Caco-2 (cell line): ENCODE data around the gene RNU4-1. TPM values are rescaled to one million over a fixed set of nuclear protein-coding genes. Genes with fewer than 3 reads are reported as not detected.

ENCODE experiments used
- BruUV-seq: library from RNA; stranded (reverse); fragments of 400-500 nt; replicated peaks from 2 replicates; lab custom pipeline; 2021; lab: Mats Ljungman, UMichigan
- CTCF ChIA-PET: fragments of 300-600 bp; sonication (Branson Sonifier 250); formaldehyde crosslinking; loops from one replicate; lab custom pipeline; 2022; ENCODE audit warnings: antibody characterized with exemption; lab: Charles Lee
- POLR2A ChIA-PET: fragments of 300-600 bp; sonication (Branson Sonifier 250); formaldehyde crosslinking; loops from one replicate; lab custom pipeline; 2022; ENCODE audit warnings: antibody characterized with exemption; lab: Charles Lee
- DNase-seq, 2 experiments: peaks; one replicate each; pipeline versions ENCODE4 v3.0.0 to v3.0.0-alpha.2; 2020 to 2022
- H3K27me3 ChIP-seq: replicated peaks from 2 replicates; pipeline ENCODE4 v1.6.0; 2011; ENCODE audit warnings: low read length; ENCODE audit not compliant: control insufficient read depth, insufficient read depth
- H3K36me3 ChIP-seq: 2 replicates; pipeline ENCODE4 v1.5.1; 2011; ENCODE audit warnings: low read length; ENCODE audit not compliant: control insufficient read depth, insufficient read depth
- H3K4me1 ChIP-seq: fragments of 250-450 bp; sonication (Bioruptor Pico); 2 replicates; pipeline ENCODE4 v1.5.1; 2020; ENCODE audit warnings: mild to moderate bottlenecking
- H3K4me3 ChIP-seq: 2 replicates; pipeline ENCODE4 v1.5.1; 2011; ENCODE audit warnings: low read depth, mild to moderate bottlenecking, control low read depth, low read length
- H3K9me3 ChIP-seq: fragments of 250-450 bp; sonication (Bioruptor Pico); 2 replicates; pipeline ENCODE4 v1.5.1; 2020; ENCODE audit warnings: mild to moderate bottlenecking, moderate library complexity
- H3K27ac Mint-ChIP-seq: one replicate; pipeline ENCODE4 v1.8.0; 2022; ENCODE audit warnings: mixed read lengths; ENCODE audit not compliant: unreplicated experiment
- H3K27me3 Mint-ChIP-seq: one replicate; pipeline ENCODE4 v1.8.0; 2022; ENCODE audit warnings: mixed read lengths; ENCODE audit not compliant: insufficient read depth, unreplicated experiment
- H3K36me3 Mint-ChIP-seq: one replicate; pipeline ENCODE4 v1.8.0; 2022; ENCODE audit warnings: mild to moderate bottlenecking, mixed read lengths; ENCODE audit not compliant: insufficient read depth, unreplicated experiment
- H3K4me1 Mint-ChIP-seq: one replicate; pipeline ENCODE4 v1.8.0; 2022; ENCODE audit warnings: low read depth, mixed read lengths; ENCODE audit not compliant: unreplicated experiment
- H3K4me3 Mint-ChIP-seq: one replicate; pipeline ENCODE4 v1.8.0; 2022; ENCODE audit warnings: mild to moderate bottlenecking, moderate library complexity, mixed read lengths; ENCODE audit not compliant: unreplicated experiment
- H3K9me3 Mint-ChIP-seq: one replicate; pipeline ENCODE4 v1.8.0; 2022; ENCODE audit warnings: mixed read lengths; ENCODE audit not compliant: unreplicated experiment
- intact Hi-C: fragments of 100-400 bp; cut with micrococcal nuclease; formaldehyde crosslinking; loops from one replicate; pipeline ENCODE4 v1.10.0; 2022; ENCODE audit not compliant: unreplicated experiment
- total RNA-seq: library from RNA; stranded (reverse); gene quantifications from 2 replicates; pipeline ENCODE4 v1.2.3, GENCODE V29; 2022
- TF ChIP-seq, protein P1 (sequence below), 2 experiments: fragments of 200-600 bp in 1 of 2; IDR thresholded peaks; 1 replicate in 1 of 2; 2 replicates in 1 of 2; pipeline versions ENCODE4 v1.5.1 to v1.8.0; 2011 to 2022; ENCODE audit warnings: antibody characterized with exemption in 1 of 2, control low read depth in 1 of 2, inconsistent platforms in 1 of 2, low read depth in 1 of 2, low read length in 1 of 2, mild to moderate bottlenecking in 1 of 2, moderate library complexity in 1 of 2; ENCODE audit not compliant: insufficient read depth in 1 of 2, severe bottlenecking in 1 of 2, unreplicated experiment in 1 of 2

Gene RNU4-1
- total RNA-seq, 1 experiment from 2014 or later: 3,645 TPM

DNA sequence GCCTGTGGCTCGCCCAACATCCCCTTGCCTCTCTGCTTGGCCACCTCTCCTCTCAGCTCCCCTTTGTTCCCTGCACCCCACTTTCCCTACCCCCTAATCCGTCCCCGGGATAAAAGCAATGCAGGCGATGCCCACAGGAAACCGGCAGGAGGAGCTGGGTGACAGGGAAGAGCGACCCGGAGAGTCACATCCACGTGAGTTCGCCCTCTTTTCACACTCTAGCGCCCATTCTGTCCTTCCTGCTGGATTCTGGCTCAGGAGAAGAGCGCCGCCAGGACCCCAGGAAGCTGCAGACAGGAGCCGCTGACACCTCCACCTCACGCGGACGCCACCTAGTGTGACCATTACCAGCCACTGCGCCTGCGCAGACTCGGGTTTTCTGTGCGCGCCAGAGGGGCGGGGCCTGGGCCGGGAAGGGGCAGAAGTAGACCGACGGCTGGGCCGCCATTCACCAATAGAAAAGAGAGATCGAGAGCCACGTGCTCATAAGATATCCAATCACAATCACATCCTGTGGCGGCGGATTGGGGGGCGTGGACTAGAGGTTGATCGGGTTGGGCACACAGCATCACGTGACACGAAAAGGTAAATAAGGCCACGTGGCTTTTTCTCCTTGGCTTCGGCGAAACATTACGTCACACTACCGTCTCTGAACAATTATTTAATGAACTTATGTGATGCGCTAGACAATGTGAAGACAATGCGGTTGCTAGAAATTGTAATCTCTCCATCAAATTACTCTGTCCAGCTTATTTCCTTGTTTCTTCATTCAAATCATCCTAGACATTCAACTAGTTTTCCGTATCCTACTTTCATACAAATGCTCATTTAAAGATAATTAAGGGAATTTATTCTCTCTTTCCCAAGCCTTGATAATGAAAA is 24.4 kb upstream of the RNU4-1 start:
- Histone ChIP-seq H3K4me3 (peak overlapping the region; percentile 49), H3K27me3 (no peaks in the 10 kb centered on the region), H3K36me3 (no peaks in the 10 kb centered on the region), H3K9me3 (no peaks in the 10 kb centered on the region), H3K4me1 (peaks cover 22% of the 10 kb centered on the region)
- Mint-ChIP-seq H3K4me3 (peak overlapping the region; percentile 95), H3K36me3 (peaks cover 12% of the 10 kb centered on the region), H3K27ac (peak overlapping the region; percentile 99), H3K9me3 (no peaks in the 10 kb centered on the region), H3K27me3 (no peaks in the 10 kb centered on the region), H3K4me1 (peaks cover 13% of the 10 kb centered on the region)
- ChIA-PET POLR2A (interaction anchor here (0.6 to 2.3 kb wide), 7 partner anchors 15 to 222 kb away, joined by 3 to 29 read pairs (median 6); partner anchors contain the start of genes RNU4-1, RNU4-2, RPLP0 and SIRT4), CTCF (interaction anchor here (0.6 to 1.5 kb wide), 9 partner anchors 12 to 200 kb away, joined by 3 to 27 read pairs (median 3); partner anchors contain the start of genes COX6A1, RNU4-1 and SIRT4)
- no TSS peak for BruUV-seq
- TF ChIP-seq, protein P1, sequence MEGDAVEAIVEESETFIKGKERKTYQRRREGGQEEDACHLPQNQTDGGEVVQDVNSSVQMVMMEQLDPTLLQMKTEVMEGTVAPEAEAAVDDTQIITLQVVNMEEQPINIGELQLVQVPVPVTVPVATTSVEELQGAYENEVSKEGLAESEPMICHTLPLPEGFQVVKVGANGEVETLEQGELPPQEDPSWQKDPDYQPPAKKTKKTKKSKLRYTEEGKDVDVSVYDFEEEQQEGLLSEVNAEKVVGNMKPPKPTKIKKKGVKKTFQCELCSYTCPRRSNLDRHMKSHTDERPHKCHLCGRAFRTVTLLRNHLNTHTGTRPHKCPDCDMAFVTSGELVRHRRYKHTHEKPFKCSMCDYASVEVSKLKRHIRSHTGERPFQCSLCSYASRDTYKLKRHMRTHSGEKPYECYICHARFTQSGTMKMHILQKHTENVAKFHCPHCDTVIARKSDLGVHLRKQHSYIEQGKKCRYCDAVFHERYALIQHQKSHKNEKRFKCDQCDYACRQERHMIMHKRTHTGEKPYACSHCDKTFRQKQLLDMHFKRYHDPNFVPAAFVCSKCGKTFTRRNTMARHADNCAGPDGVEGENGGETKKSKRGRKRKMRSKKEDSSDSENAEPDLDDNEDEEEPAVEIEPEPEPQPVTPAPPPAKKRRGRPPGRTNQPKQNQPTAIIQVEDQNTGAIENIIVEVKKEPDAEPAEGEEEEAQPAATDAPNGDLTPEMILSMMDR (IDR thresholded peaks at IDR 0.05; ENCODE audit: insufficient read depth in 1 of 2, low read depth in 1 of 2, low read length in 1 of 2, severe bottlenecking in 1 of 2, unreplicated experiment in 1 of 2): peak; percentile 52 to 77
- intact Hi-C loops: loop anchor here (1.0 kb wide), 1 partner anchor 15 kb away; the partner anchor contains the start of gene SIRT4
- peak; percentile 100 for DNase-seq

DNA sequence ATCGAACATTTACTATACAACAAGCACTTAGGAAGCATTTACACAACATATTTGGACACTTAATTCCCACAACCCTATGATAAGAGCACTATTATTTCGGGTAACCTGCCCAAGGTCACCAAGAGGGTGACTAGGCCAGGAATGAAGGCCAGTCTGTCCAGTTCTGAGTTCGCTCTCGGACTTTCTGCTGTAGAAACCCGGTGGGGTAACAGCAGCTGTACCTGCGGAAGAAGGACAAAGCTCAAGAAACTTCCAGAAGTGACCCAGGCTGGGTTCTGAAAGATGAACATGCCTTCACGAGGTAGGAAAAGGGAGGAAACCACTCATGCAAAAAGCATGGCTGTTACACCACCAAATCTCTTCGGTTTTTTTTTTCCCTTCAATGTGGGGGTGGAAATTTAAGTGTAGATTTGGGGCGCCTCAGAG is 23.8 kb upstream of the RNU4-1 start:
- Mint-ChIP-seq H3K27ac (peak overlapping the region; percentile 99), H3K4me1 (peaks cover 7% of the 10 kb centered on the region), H3K4me3 (peak overlapping the region; percentile 95), H3K27me3 (no peaks in the 10 kb centered on the region), H3K36me3 (peaks cover 12% of the 10 kb centered on the region), H3K9me3 (no peaks in the 10 kb centered on the region)
- POLR2A ChIA-PET: interaction anchor here (1.3 to 2.3 kb wide), 5 partner anchors 14 to 213 kb away, joined by 4 to 29 read pairs (median 14); partner anchors contain the start of genes RNU4-1, RNU4-2, RPLP0 and SIRT4
- BruUV-seq: TSS peak; percentile 92
- peak in 1 of 2 experiments; percentile 22 for DNase-seq
- Histone ChIP-seq H3K4me3 (peak overlapping the region; percentile 49), H3K4me1 (peaks cover 16% of the 10 kb centered on the region), H3K27me3 (no peaks in the 10 kb centered on the region), H3K9me3 (no peaks in the 10 kb centered on the region), H3K36me3 (no peaks in the 10 kb centered on the region)
- intact Hi-C loops: loop anchor here (1.0 kb wide), 1 partner anchor 15 kb away; the partner anchor contains the start of gene SIRT4
- CTCF ChIA-PET: interaction anchor here (0.6 to 1.5 kb wide), 8 partner anchors 11 to 136 kb away, joined by 3 to 27 read pairs (median 3); partner anchors contain the start of genes COX6A1, RNU4-1 and SIRT4
- TF ChIP-seq, protein P1 (IDR thresholded peaks at IDR 0.05; ENCODE audit: insufficient read depth in 1 of 2, low read depth in 1 of 2, low read length in 1 of 2, severe bottlenecking in 1 of 2, unreplicated experiment in 1 of 2): no peak

DNA sequence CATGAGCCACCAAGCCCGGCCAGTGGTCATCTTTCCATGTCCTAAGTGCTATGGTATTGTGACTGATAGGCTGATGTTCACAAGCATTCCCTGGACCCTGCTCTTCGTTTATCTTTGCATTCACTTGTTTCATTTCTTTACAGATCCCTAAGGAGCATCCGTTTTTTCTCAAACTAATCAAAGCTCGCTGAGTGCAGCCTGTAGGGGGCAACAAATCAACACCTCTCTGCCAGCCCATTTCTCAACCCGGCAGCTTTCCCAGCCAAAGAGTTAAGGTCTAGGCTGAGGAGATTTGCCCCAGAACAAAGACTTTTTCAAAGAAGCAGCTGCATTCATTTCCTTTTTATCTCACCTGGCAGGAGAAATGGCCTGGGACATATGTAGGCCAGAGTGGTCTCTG is 21.2 kb upstream of the RNU4-1 start:
- H3K36me3 ChIP-seq: no peaks in the 10 kb centered on the region
- Mint-ChIP-seq H3K36me3 (peaks cover 12% of the 10 kb centered on the region), H3K4me1 (peaks cover 6% of the 10 kb centered on the region), H3K4me3 (no peak overlapping the region), H3K27me3 (no peaks in the 10 kb centered on the region), H3K27ac (no peak overlapping the region), H3K9me3 (no peaks in the 10 kb centered on the region)
- H3K27me3 ChIP-seq: no peaks in the 10 kb centered on the region
- intact Hi-C loops: no loop called here
- H3K9me3 ChIP-seq: no peaks in the 10 kb centered on the region
- no TSS peak for BruUV-seq
- H3K4me1 ChIP-seq: no peaks in the 10 kb centered on the region
- CTCF ChIA-PET: interaction anchor here (1.2 to 3.9 kb wide), 2 partner anchors 12 to 17 kb away, joined by 3 to 23 read pairs; partner anchors contain the start of gene SIRT4
- no peak overlapping the region for H3K4me3 ChIP-seq
- TF ChIP-seq, protein P1 (IDR thresholded peaks at IDR 0.05; ENCODE audit: insufficient read depth in 1 of 2, low read depth in 1 of 2, low read length in 1 of 2, severe bottlenecking in 1 of 2, unreplicated experiment in 1 of 2): peak in 1 of 2 experiments; percentile 33
- POLR2A ChIA-PET: interaction anchor here (1.3 kb wide), 1 partner anchor 23 kb away, joined by 3 read pairs; no protein-coding TSS in a partner anchor
- no peak for DNase-seq
